Measurements from ENCODE around the gene SLCO4A1.

The SLCO4A1 gene

GRCh38 chr20:62661647-62662046, 19.3 kb downstream of the SLCO4A1 start:
- Histone ChIP-seq H4K91ac (ENCODE audit: low read depth, low read length, poor library complexity) (no peak overlapping the region), H4K8ac (ENCODE audit: low read depth, low read length) (no peak overlapping the region), H3K27ac (replicated peaks; ENCODE audit: low read length) (no peak overlapping the region), H3K79me1 (ENCODE audit: low read depth, low read length) (peaks cover 6% of the 10 kb centered on the region), H2BK5ac (ENCODE audit: low read length) (no peak overlapping the region), H3K4me3 (ENCODE audit: low read length in 2 of 2) (no peak overlapping the region), H3K4me1 (ENCODE audit: control insufficient read depth in 2 of 2, insufficient read depth in 1 of 2, low read depth in 1 of 2, low read length in 2 of 2) (peaks cover 8 to 12% of the 10 kb centered on the region in 2 donors), H2BK120ac (ENCODE audit: low read depth, low read length) (no peak overlapping the region), H3K23ac (ENCODE audit: low read depth, low read length, poor library complexity) (no peak overlapping the region), H3K14ac (ENCODE audit: low read length) (no peak overlapping the region), H3K18ac (ENCODE audit: low read length) (peak overlapping the region; percentile 76), H3K36me3 (replicated peaks in 1 of 2; ENCODE audit: control insufficient read depth in 2 of 2, insufficient read depth in 2 of 2, low read length in 2 of 2) (no peaks in the 10 kb centered on the region), H3K4me2 (ENCODE audit: insufficient read depth, low read length, poor library complexity, severe bottlenecking) (no peak overlapping the region), H2AK5ac (ENCODE audit: low read depth, low read length) (peak overlapping the region; percentile 15), H2BK12ac (ENCODE audit: low read length) (no peak overlapping the region), H3K9ac (ENCODE audit: low read depth, low read length, poor library complexity) (peak overlapping the region; percentile 21), H3K27me3 (ENCODE audit: control insufficient read depth in 3 of 3, insufficient read depth in 3 of 3, low read depth in 1 of 3, low read length in 3 of 3) (peaks cover 0 to 49% (median 0%) of the 10 kb centered on the region in 3 experiments), H2BK15ac (ENCODE audit: low read length) (no peak overlapping the region), H3K9me3 (replicated peaks in 1 of 2; ENCODE audit: control insufficient read depth in 2 of 2, insufficient read depth in 1 of 2, low read depth in 1 of 2, low read length in 2 of 2) (no peaks in the 10 kb centered on the region), H3K4ac (ENCODE audit: low read length) (no peak overlapping the region), H2AFZ (ENCODE audit: low read length) (no peak overlapping the region)
- no peak for DNase-seq (ENCODE audit: low spot score)
- no CpG with 5 or more reads among the region's 11 CpGs for WGBS, 2 donors (ENCODE audit: extremely low coverage in 2 of 2, insufficient read length in 2 of 2, insufficient replicate concordance in 1 of 2)

GRCh38 chr20:62662422-62662821, 20.1 kb downstream of the SLCO4A1 start:
- H3K36me3 ChIP-seq (replicated peaks in 1 of 2; ENCODE audit: control insufficient read depth in 2 of 2, insufficient read depth in 2 of 2, low read length in 2 of 2) = no peaks in the 10 kb centered on the region
- H3K9me3 ChIP-seq (replicated peaks in 1 of 2; ENCODE audit: control insufficient read depth in 2 of 2, insufficient read depth in 1 of 2, low read depth in 1 of 2, low read length in 2 of 2) = no peaks in the 10 kb centered on the region
- no peaks in the 10 kb centered on the region for H3K79me1 ChIP-seq (ENCODE audit: low read depth, low read length)
- H3K9ac ChIP-seq (ENCODE audit: low read depth, low read length, poor library complexity) = no peak overlapping the region
- no peak overlapping the region for H3K23ac ChIP-seq (ENCODE audit: low read depth, low read length, poor library complexity)
- H3K14ac ChIP-seq (ENCODE audit: low read length) = no peak overlapping the region
- peak overlapping the region; percentile 47 for H2BK15ac ChIP-seq (ENCODE audit: low read length)
- no peak overlapping the region for H3K4me2 ChIP-seq (ENCODE audit: insufficient read depth, low read length, poor library complexity, severe bottlenecking)
- H3K27me3 ChIP-seq (ENCODE audit: control insufficient read depth in 3 of 3, insufficient read depth in 3 of 3, low read depth in 1 of 3, low read length in 3 of 3) = peaks cover 0 to 48% (median 0%) of the 10 kb centered on the region in 3 experiments
- no peak overlapping the region for H2BK5ac ChIP-seq (ENCODE audit: low read length)
- H3K4me3 ChIP-seq (ENCODE audit: low read length in 2 of 2) = no peak overlapping the region
- H2BK12ac ChIP-seq (ENCODE audit: low read length) = no peak overlapping the region
- H4K8ac ChIP-seq (ENCODE audit: low read depth, low read length) = no peak overlapping the region
- no peak overlapping the region for H2AFZ ChIP-seq (ENCODE audit: low read length)
- H3K4ac ChIP-seq (ENCODE audit: low read length) = no peak overlapping the region
- no CpG with 5 or more reads among the region's 6 CpGs for WGBS, 2 donors (ENCODE audit: extremely low coverage in 2 of 2, insufficient read length in 2 of 2, insufficient replicate concordance in 1 of 2)
- peaks cover 8 to 12% of the 10 kb centered on the region in 2 donors for H3K4me1 ChIP-seq (ENCODE audit: control insufficient read depth in 2 of 2, insufficient read depth in 1 of 2, low read depth in 1 of 2, low read length in 2 of 2)
- no peak for DNase-seq (ENCODE audit: low spot score)
- H4K91ac ChIP-seq (ENCODE audit: low read depth, low read length, poor library complexity) = no peak overlapping the region
- H2BK120ac ChIP-seq (ENCODE audit: low read depth, low read length) = no peak overlapping the region
- no peak overlapping the region for H3K27ac ChIP-seq (replicated peaks; ENCODE audit: low read length)
- H3K18ac ChIP-seq (ENCODE audit: low read length) = peak overlapping the region; percentile 76
- H2AK5ac ChIP-seq (ENCODE audit: low read depth, low read length) = no peak overlapping the region

GRCh38 chr20:62663145-62664018, 21.1 kb downstream of the SLCO4A1 start:
- Histone ChIP-seq H4K8ac (ENCODE audit: low read depth, low read length) (no peak overlapping the region), H3K23ac (ENCODE audit: low read depth, low read length, poor library complexity) (peak overlapping the region; percentile 3), H2BK120ac (ENCODE audit: low read depth, low read length) (no peak overlapping the region), H3K4me1 (ENCODE audit: control insufficient read depth in 2 of 2, insufficient read depth in 1 of 2, low read depth in 1 of 2, low read length in 2 of 2) (peaks cover 8 to 12% of the 10 kb centered on the region in 2 donors), H3K18ac (ENCODE audit: low read length) (peak overlapping the region; percentile 52), H2BK5ac (ENCODE audit: low read length) (no peak overlapping the region), H2AK5ac (ENCODE audit: low read depth, low read length) (no peak overlapping the region), H3K27ac (replicated peaks; ENCODE audit: low read length) (no peak overlapping the region), H3K14ac (ENCODE audit: low read length) (peak overlapping the region; percentile 75), H3K79me1 (ENCODE audit: low read depth, low read length) (no peaks in the 10 kb centered on the region), H2AFZ (ENCODE audit: low read length) (no peak overlapping the region), H3K4me2 (ENCODE audit: insufficient read depth, low read length, poor library complexity, severe bottlenecking) (no peak overlapping the region), H3K4ac (ENCODE audit: low read length) (no peak overlapping the region), H3K9ac (ENCODE audit: low read depth, low read length, poor library complexity) (peak overlapping the region; percentile 47), H3K36me3 (replicated peaks in 1 of 2; ENCODE audit: control insufficient read depth in 2 of 2, insufficient read depth in 2 of 2, low read length in 2 of 2) (no peaks in the 10 kb centered on the region), H3K27me3 (ENCODE audit: control insufficient read depth in 3 of 3, insufficient read depth in 3 of 3, low read depth in 1 of 3, low read length in 3 of 3) (peaks cover 0 to 48% (median 0%) of the 10 kb centered on the region in 3 experiments), H2BK15ac (ENCODE audit: low read length) (no peak overlapping the region), H4K91ac (ENCODE audit: low read depth, low read length, poor library complexity) (no peak overlapping the region), H3K9me3 (replicated peaks in 1 of 2; ENCODE audit: control insufficient read depth in 2 of 2, insufficient read depth in 1 of 2, low read depth in 1 of 2, low read length in 2 of 2) (no peaks in the 10 kb centered on the region), H2BK12ac (ENCODE audit: low read length) (no peak overlapping the region), H3K4me3 (ENCODE audit: low read length in 2 of 2) (no peak overlapping the region)
- WGBS, 2 donors (ENCODE audit: extremely low coverage in 2 of 2, insufficient read length in 2 of 2, insufficient replicate concordance in 1 of 2) = no CpG with 5 or more reads among the region's 24 CpGs
- DNase-seq (ENCODE audit: low spot score) = no peak
